ENCODE data around the gene ITGAD. TPM values are rescaled to one million over a fixed set of nuclear protein-coding genes. Genes with fewer than 3 reads are reported as not detected.

Gene ITGAD
- total and polyA plus RNA-seq, 2 experiments from 2014 or later = not detected

DNA sequence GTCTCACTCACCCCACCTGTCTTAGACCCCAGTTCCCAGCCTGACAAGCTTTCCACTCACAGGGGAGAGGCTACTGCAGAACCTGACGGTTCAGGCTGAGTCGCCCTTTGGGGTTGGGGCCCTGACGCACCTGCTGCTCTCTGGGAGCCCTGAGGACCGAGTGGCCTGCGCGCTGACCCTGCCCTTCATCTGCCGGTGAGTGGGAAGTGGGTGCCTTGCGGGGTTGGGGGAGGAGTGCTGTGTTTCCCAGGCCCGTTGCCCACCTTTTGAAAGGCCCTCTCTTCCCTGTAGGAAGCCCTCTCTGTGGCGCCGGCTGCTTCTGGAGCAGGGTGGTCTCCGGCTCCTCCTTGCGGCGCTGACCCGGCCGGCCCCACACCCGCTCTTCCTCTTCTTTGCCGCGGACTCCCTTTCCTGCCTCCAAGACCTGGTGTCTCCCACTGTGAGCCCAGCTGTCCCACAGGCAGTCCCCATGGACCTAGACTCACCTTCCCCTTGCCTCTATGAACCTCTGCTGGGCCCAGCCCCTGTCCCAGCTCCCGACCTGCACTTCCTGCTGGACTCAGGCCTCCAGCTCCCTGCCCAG is 72.7 kb downstream of the ITGAD start (continued):
- TF ChIP-seq, protein P1, sequence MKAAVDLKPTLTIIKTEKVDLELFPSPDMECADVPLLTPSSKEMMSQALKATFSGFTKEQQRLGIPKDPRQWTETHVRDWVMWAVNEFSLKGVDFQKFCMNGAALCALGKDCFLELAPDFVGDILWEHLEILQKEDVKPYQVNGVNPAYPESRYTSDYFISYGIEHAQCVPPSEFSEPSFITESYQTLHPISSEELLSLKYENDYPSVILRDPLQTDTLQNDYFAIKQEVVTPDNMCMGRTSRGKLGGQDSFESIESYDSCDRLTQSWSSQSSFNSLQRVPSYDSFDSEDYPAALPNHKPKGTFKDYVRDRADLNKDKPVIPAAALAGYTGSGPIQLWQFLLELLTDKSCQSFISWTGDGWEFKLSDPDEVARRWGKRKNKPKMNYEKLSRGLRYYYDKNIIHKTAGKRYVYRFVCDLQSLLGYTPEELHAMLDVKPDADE (IDR thresholded peaks at IDR 0.05) = no peak
- TF ChIP-seq, protein P2, sequence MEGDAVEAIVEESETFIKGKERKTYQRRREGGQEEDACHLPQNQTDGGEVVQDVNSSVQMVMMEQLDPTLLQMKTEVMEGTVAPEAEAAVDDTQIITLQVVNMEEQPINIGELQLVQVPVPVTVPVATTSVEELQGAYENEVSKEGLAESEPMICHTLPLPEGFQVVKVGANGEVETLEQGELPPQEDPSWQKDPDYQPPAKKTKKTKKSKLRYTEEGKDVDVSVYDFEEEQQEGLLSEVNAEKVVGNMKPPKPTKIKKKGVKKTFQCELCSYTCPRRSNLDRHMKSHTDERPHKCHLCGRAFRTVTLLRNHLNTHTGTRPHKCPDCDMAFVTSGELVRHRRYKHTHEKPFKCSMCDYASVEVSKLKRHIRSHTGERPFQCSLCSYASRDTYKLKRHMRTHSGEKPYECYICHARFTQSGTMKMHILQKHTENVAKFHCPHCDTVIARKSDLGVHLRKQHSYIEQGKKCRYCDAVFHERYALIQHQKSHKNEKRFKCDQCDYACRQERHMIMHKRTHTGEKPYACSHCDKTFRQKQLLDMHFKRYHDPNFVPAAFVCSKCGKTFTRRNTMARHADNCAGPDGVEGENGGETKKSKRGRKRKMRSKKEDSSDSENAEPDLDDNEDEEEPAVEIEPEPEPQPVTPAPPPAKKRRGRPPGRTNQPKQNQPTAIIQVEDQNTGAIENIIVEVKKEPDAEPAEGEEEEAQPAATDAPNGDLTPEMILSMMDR (conservative IDR thresholded peaks at IDR 0.05; ENCODE audit: low read depth in 2 of 2) = no peak
- TF ChIP-seq JUNB (IDR thresholded peaks at IDR 0.05; ENCODE audit: unreplicated experiment) (no peak), EZH2phosphoT487 (IDR thresholded peaks at IDR 0.05; ENCODE audit: unreplicated experiment) (no peak), POLR2AphosphoS5 (IDR thresholded peaks at IDR 0.05; ENCODE audit: low read depth) (no peak), EZH2 (IDR thresholded peaks at IDR 0.05; ENCODE audit: low read depth, unreplicated experiment) (no peak), ZNF114 (CRISPR knock-in tag; IDR thresholded peaks at IDR 0.05) (no peak)

DNA sequence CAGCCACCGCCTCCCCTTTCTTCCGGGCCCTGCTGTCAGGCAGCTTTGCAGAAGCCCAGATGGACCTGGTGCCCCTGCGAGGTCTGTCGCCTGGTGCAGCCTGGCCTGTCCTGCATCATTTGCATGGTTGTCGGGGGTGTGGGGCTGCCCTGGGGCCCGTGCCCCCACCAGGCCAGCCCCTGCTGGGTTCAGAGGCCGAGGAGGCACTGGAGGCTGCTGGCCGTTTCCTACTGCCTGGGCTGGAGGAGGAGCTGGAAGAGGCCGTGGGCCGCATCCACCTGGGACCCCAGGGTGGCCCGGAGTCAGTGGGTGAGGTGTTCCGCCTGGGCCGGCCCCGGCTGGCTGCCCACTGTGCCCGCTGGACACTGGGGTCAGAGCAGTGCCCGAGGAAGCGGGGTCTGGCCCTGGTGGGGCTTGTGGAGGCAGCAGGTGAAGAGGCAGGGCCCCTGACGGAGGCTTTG is 73.3 kb downstream of the ITGAD start:
- Mint-ChIP-seq H3K27me3 (ENCODE audit: insufficient read depth, low read depth, poor library complexity) (peaks cover 7% of the 10 kb centered on the region), H3K4me1 (peaks cover 4% of the 10 kb centered on the region), H3K36me3 (ENCODE audit: low read depth) (peaks cover 29% of the 10 kb centered on the region), H3K9me3 (no peaks in the 10 kb centered on the region; the same call in 2 of the 3 replicates), H3K4me3 (no peak overlapping the region), H3K27ac (no peak overlapping the region)
- Histone ChIP-seq H3K4me1 (ENCODE audit: insufficient read depth) (peaks cover 5% of the 10 kb centered on the region; the same call in 1 of the 2 replicates), H2AFZ (no peak overlapping the region), H3K27me3 (ENCODE audit: insufficient read depth) (peaks cover 10% of the 10 kb centered on the region), H3F3A (replicated peaks; ENCODE audit: low read depth) (no peaks in the 10 kb centered on the region), H3K27ac (ENCODE audit: low read depth) (no peak overlapping the region), H3K4me2 (no peak overlapping the region), H3K4me3 (no peak overlapping the region), H3K79me2 (replicated peaks; ENCODE audit: insufficient read depth) (no peaks in the 10 kb centered on the region), H4K20me1 (replicated peaks; ENCODE audit: insufficient read depth) (no peaks in the 10 kb centered on the region; the same call in 1 of the 2 replicates), H3K36me3 (ENCODE audit: insufficient read depth) (no peaks in the 10 kb centered on the region; the same call in 1 of the 2 replicates), H3K9me2 (ENCODE audit: insufficient read depth) (no peaks in the 10 kb centered on the region)
- no peak for TF ChIP-seq JUNB (IDR thresholded peaks at IDR 0.05; ENCODE audit: unreplicated experiment)
- TF ChIP-seq POLR2AphosphoS5 (IDR thresholded peaks at IDR 0.05; ENCODE audit: low read depth) = no peak
- no peak for TF ChIP-seq ZNF331 (CRISPR knock-in tag; IDR thresholded peaks at IDR 0.05; ENCODE audit: low read depth)
- no peak for TF ChIP-seq STAT1 (IDR thresholded peaks at IDR 0.05; ENCODE audit: unreplicated experiment)
- no peak for TF ChIP-seq CREB1 (CRISPR knock-in tag; IDR thresholded peaks at IDR 0.05; ENCODE audit: low read depth)
- ATAC-seq (no peak), DNase-seq (ENCODE audit: low spot score) (no peak)

All from GM23338 (cell line).